SH-SY5Y (cell line): ENCODE measurements around the gene ERV3-1.

Source experiments
- GATA2 ChIP-seq: IDR thresholded peaks from 2 replicates; pipeline ENCODE4 v1.6.1; 2011; ENCODE audit warnings: mild to moderate bottlenecking, low read depth, low read length
- GATA3 ChIP-seq: IDR thresholded peaks from 2 replicates; pipeline ENCODE4 v1.6.1; 2011; ENCODE audit warnings: low read depth, mild to moderate bottlenecking, low read length, moderate library complexity

ERV3-1 gene

DNA sequence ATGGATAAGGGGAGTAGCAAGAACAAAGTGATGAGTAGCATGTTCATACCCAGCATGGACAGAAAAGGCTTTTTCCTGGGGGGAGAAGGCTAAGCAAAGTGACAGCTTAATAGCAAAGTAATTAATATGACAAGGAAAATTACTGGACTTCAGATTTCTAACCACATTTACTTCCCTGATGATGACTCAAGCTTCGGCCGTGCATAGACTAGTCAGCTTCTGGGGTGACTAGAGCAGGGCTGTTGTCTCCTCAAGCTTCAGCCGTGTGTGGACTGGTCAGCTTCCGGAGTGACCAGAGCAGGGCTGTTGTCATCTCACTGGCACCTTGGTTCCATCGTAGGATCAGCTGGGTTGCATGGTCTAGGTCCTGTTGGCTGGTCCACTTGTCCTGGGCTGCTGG is 13.5 kb downstream of the ERV3-1 start:
- TF ChIP-seq GATA3 (no peak), GATA2 (no peak)

DNA sequence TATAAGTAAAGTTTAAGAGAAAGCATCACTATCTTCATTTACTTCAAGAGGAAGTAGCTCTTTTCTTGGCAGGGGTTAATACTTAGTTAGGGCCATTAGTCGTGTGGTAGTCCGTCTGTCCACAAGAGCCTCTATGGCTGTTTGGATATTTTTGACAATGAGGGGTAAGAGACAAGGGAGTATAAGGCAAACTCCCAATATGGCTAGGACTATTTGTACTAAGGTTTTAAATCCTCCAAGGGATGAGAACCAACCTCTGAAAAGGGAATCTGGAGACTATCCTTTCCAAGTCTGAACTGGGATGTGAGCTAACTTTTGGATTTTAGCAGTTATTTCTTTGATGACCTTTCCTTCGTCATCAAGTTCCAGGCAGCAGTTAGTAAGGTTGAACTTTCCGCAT is 15.6 kb downstream of the ERV3-1 start, which contains the start of gene ZNF117:
Gene ZNF117 (minus strand): TSS at position 101 of the 400 bp plus-strand sequence.
- TF ChIP-seq GATA3 (no peak), GATA2 (no peak)

DNA sequence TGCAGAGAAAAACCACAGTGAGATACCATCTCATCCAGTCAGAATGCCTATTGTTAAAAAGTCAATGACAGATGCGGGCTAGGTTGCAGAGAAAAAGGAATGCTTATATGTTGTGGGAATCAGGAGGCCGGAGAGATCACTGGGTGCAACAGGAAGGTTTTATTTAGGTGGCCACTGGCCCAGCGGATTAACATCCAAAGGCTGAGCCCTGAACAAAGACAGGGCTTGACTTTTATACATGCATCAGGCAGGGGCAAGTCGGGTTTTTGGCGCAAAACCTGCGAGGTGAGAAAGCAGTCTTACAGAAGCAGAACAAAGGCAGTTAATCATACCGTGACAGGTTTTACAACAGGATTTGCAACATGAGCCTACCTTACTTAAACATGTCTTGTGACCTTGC is 16.3 kb downstream of the ERV3-1 start:
- TF ChIP-seq GATA3 (no peak), GATA2 (no peak)

DNA sequence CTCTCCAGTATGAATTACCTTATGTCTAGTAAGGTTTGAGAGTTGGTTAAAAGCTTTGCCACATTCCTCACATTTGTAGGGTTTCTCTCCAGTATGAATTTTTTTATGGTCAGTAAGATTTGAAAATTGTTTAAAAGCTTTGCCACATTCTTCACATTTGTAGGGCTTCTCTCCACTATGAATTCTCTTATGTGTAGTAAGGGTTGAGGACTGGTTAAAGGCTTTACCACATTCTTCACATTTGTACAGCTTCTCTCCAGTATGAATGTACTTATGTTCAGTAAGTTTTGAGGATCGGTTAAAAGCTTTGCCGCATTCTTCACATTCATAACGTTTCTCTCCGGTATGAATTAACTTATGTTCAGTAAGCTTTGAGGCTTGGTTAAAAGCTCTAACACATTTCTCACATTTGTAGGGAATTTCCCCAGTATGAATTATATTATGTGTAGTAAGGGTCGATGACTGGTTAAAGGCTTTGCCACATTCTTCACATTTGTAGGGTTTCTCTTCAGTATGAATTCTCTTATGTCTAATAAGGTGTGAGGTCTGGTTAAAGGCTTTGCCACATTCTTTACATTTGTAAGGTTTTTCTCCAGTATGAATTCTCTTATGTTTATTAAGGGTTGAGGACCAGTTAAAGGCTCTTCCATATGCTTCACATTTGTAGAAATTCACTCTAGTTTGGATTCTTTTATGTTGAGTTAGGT is 27.8 kb downstream of the ERV3-1 start:
- no peak for TF ChIP-seq GATA3
- no peak for TF ChIP-seq GATA2

DNA sequence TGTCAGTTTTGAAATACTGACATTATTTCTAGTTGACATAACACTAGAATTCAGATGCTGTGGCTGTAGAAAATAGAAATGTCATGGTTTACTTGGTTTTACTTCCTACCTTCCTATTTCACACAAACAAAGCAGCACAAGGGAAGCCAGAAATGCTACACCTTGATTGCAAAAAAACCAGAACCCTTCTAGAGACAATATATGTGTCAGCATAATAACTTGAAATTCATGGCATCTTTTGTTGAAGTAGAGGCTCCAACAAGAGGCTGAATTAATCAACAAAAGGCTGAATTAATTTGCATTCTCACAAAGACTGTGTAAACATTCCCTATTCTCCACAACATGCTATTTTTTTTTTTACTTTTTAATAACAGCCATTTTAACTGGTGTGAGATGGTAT is 40.9 kb downstream of the ERV3-1 start:
- no peak for TF ChIP-seq GATA2
- TF ChIP-seq GATA3 = no peak

DNA sequence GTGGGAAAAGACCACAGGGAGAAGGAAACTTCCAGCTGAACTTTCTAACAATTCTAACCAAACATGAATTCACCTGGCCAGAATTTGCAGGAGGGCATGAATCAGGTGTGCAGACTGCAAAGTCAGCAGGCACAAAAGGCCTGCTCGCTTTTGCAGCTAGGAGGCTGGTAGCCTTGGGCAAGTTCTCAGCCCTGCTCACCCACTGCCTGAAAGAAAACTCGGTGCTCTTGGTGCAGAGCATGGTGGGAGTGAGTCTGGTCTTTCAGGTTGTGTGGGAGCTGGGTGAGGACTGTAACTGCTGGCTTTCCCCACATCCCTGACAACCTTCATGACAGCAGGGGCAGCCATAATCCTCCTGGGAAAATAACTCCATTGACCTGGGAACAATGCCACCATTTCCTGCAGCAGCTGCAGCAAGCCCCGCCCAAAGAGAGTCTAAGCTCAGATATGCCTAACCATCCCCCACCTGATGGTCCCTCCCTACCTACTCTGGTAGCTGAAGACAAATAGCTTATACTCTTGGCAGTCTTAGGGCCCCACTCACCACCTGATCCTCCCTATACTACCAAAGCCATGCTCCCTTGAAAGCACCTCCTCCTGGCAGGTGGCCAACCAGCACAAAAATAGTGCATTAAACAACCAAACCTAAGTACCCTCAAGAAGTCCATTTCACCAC is 47.3 kb downstream of the ERV3-1 start:
- no peak for TF ChIP-seq GATA3
- TF ChIP-seq GATA2 = no peak

DNA sequence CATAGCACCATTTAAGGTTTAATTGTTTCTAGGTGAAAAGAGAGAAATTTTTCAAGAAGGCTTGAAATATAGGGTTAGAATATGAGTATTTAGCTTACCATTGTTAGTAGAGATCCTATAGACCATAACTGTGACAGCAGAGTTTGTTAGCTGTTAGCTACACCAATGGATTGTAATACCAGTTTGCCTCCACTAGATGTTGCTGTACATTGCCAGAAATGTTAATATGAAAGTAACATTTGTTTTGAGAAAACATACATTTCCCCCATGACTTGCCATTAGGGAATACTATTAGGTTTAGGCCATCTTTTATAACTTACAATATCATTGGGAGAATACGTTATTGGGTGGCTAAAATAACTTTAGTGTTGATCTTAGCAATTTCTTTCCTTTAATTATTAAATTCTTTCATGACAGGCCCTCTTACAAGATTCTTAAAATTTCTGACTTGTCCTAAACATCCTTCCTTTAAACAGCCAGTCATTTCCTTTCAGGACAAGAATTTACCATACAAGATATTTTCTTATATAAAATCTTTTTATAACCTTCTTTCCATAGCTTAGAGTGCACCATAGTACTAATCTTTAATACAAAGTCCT is 55.1 kb downstream of the ERV3-1 start:
- no peak for TF ChIP-seq GATA3
- no peak for TF ChIP-seq GATA2

DNA sequence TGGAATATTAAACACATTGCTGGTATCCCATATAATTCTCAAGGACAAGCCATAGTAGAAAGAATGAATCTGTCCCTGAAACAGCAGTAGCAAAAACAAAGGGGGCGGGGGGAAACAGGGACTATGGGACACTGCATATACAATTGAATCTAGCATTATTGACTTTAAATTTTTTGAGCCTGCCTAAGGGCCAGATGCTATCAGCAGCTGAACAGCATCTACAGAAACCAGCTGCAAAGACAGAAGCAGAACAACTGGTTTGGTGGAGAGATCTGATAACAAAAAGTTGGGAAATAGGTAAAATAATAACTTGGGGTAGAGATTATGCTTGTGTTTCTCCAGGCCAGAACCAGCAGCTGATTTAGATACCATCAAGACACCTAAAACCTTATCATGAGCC is 57.7 kb downstream of the ERV3-1 start:
- peak; percentile 88 for TF ChIP-seq GATA3
- TF ChIP-seq GATA2 = peak; percentile 92

DNA sequence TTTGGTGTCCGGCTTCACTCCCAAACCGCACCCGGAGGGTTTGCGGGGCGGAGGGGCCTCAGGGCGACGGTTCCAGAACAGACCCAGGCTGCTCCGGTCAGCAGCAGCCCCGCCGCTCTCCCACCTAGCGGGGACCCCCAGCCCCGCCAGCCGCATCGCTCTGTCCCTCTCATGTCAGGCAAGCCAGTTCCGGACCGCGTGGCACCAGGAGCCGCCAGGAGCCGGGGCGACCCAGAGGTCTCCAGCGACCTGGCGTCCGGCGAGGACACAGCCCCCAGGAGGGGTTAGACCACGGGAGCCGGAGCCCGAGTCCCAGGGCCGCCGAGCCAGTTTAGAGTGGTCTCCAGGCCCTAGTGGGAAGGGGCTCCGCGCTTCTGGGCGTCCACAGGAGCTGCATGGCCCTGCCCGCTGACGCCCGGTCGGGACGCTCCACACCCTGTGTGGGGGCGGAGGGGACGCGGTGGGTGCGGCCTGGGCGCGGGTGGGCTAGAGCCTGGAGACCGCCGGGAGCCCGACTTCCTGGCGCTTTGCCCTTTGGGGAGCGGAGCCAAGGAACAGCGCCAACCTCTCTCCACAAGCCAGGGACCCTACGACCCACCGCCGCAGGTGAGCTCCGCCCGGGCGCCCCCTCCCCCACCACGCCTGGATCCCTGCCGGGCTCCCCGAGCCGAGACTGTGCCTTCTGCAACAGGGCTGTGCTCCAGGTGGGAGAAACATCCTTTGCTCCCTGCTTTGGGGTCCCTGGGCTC is 59.1 kb downstream of the ERV3-1 start:
- TF ChIP-seq GATA3 (no peak), GATA2 (no peak)

DNA sequence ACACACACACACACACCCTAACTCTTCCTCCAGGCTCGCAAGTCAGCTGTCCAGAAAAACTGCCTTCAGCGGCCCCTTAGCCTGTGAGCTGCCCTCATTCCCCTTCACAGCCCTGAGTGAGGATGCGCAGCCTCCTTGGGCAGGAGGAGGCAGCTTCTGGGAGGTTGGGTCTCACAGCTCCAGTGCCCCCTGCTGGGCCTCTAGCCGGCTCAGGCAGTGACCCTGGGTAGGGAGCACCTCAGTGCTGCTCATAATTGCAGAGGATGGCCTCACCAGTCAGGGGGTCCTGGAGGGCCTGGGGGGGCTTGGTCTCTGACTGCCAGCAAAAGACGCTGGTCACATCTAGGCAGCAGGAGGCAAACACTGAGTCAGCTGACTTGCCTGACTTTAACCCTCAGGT is 59.7 kb downstream of the ERV3-1 start:
- no peak for TF ChIP-seq GATA2
- no peak for TF ChIP-seq GATA3

DNA sequence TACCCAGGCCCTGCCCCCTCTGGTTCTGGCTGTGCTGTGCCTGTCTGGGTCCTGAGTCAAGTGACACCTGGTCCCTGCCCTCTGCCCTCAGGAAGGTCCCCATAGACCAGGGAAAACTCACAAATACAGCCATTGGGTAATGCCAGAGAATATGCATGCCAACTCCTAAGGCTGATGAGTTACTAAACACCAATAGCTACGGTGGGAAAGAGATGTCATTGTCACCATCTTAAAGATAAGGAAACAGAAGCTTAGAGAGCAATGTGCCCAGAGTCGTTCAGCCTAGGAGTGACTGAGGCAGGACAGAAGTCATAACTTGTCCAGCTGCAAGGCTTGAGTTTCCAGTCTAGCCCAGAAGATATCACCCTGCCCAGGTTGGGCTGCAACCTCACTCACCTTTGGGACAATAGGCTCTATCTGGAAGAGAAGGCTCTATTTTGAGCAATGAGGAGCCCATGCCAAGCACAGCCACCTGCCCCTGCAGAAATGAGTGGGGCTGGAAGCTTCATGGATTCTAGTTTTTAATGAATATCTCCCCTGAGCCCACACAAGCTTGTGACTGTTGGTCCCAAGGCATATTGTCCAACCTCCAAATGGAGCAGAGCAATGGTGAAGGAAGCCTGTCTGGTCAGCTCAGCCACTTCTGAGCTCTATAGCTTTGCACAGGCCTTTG is 60.8 kb downstream of the ERV3-1 start:
- no peak for TF ChIP-seq GATA2
